OCI-LY1 (cell line): ENCODE measurements around the gene CPVL.

Experiments used
- H2AFZ ChIP-seq: fragments of 200-600 bp; sonication (generic), shearing (Covaris generic); 2 replicates; pipeline ENCODE4 v1.6.0; 2014; ENCODE audit warnings: antibody characterized with exemption, mild to moderate bottlenecking, low read length
- H3F3A ChIP-seq: fragments of 200-600 bp; sonication (generic), shearing (Covaris generic); 2 replicates; pipeline ENCODE4 v1.6.0; 2014; ENCODE audit warnings: mild to moderate bottlenecking, antibody characterized with exemption, low read length, moderate library complexity; ENCODE audit not compliant: insufficient read depth
- H3K27ac ChIP-seq: fragments of 200-600 bp; sonication (generic); 2 replicates; pipeline ENCODE4 v1.5.1; 2014; ENCODE audit warnings: low read length, mixed run types, mild to moderate bottlenecking, low read depth; ENCODE audit not compliant: poor library complexity, severe bottlenecking
- H3K27me3 ChIP-seq: fragments of 200-600 bp; sonication (generic); 2 replicates; pipeline ENCODE4 v1.6.0; 2014; ENCODE audit warnings: antibody characterized with exemption, mild to moderate bottlenecking, low read length, moderate library complexity; ENCODE audit not compliant: insufficient read depth
- H3K36me3 ChIP-seq: fragments of 200-600 bp; sonication (generic); 2 replicates; pipeline ENCODE4 v1.6.1; 2014; ENCODE audit warnings: mild to moderate bottlenecking, antibody characterized with exemption, low read length, moderate library complexity, mixed read lengths; ENCODE audit not compliant: insufficient read depth
- H3K4me1 ChIP-seq: fragments of 200-600 bp; sonication (generic); 2 replicates; pipeline ENCODE4 v1.5.1; 2014; ENCODE audit warnings: mild to moderate bottlenecking, low read length, moderate library complexity; ENCODE audit not compliant: insufficient read depth, severe bottlenecking
- H3K4me2 ChIP-seq: fragments of 200-600 bp; sonication (generic), shearing (Covaris generic); 2 replicates; pipeline ENCODE4 v1.6.1; 2014; ENCODE audit warnings: low read length
- H3K4me3 ChIP-seq: fragments of 200-600 bp; sonication (generic); 2 replicates; pipeline ENCODE4 v1.5.1; 2014; ENCODE audit warnings: low read length, low read depth, mild to moderate bottlenecking, mixed read lengths; ENCODE audit not compliant: poor library complexity, severe bottlenecking
- H3K79me2 ChIP-seq: fragments of 200-600 bp; shearing (Covaris generic); 2 replicates; pipeline ENCODE4 v1.6.1; 2016; ENCODE audit warnings: mixed run types, low read length, mixed read lengths; ENCODE audit not compliant: insufficient read depth
- H3K9ac ChIP-seq: fragments of 200-600 bp; sonication (generic), shearing (Covaris generic); 2 replicates; pipeline ENCODE4 v1.6.1; 2014; ENCODE audit warnings: mild to moderate bottlenecking, low read length, mixed read lengths
- H3K9me2 ChIP-seq: fragments of 200-600 bp; sonication (generic), shearing (Covaris generic); 2 replicates; pipeline ENCODE4 v1.6.1; 2014; ENCODE audit warnings: low read depth, mild to moderate bottlenecking, low read length, mixed read lengths
- H3K9me3 ChIP-seq: fragments of 200-600 bp; shearing (Covaris generic); 2 replicates; pipeline ENCODE4 v1.6.1; 2014; ENCODE audit warnings: low read length, mixed read lengths
- H4K20me1 ChIP-seq: fragments of 200-600 bp; sonication (generic), shearing (Covaris generic); 2 replicates; pipeline ENCODE4 v1.6.0; 2016; ENCODE audit warnings: mild to moderate bottlenecking, low read length; ENCODE audit not compliant: insufficient read depth
- EZH2 ChIP-seq: fragments of 200-600 bp; sonication (generic), shearing (Covaris generic); IDR thresholded peaks from 2 replicates; pipeline ENCODE4 v1.8.0; 2017; ENCODE audit warnings: borderline replicate concordance, mixed run types, mild to moderate bottlenecking, antibody characterized with exemption, low read length, moderate library complexity, mixed read lengths
- TF ChIP-seq, protein P1 (sequence below): fragments of 200-600 bp; sonication (generic), shearing (Covaris generic); IDR thresholded peaks from 2 replicates; pipeline ENCODE4 v1.5.1; 2017; ENCODE audit warnings: mild to moderate bottlenecking, antibody characterized with exemption, low read length, moderate library complexity, mixed read lengths

The CPVL gene

GRCh38 chr7:29076631-29077030 is 69.7 kb downstream of the CPVL start:
- H3F3A ChIP-seq = no peaks in the 10 kb centered on the region
- TF ChIP-seq, protein P1, sequence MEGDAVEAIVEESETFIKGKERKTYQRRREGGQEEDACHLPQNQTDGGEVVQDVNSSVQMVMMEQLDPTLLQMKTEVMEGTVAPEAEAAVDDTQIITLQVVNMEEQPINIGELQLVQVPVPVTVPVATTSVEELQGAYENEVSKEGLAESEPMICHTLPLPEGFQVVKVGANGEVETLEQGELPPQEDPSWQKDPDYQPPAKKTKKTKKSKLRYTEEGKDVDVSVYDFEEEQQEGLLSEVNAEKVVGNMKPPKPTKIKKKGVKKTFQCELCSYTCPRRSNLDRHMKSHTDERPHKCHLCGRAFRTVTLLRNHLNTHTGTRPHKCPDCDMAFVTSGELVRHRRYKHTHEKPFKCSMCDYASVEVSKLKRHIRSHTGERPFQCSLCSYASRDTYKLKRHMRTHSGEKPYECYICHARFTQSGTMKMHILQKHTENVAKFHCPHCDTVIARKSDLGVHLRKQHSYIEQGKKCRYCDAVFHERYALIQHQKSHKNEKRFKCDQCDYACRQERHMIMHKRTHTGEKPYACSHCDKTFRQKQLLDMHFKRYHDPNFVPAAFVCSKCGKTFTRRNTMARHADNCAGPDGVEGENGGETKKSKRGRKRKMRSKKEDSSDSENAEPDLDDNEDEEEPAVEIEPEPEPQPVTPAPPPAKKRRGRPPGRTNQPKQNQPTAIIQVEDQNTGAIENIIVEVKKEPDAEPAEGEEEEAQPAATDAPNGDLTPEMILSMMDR = no peak
- no peak for TF ChIP-seq EZH2
- no peak overlapping the region for H3K4me3 ChIP-seq
- H3K27ac ChIP-seq = no peak overlapping the region
- H3K9me3 ChIP-seq = no peaks in the 10 kb centered on the region
- H2AFZ ChIP-seq = no peak overlapping the region
- no peaks in the 10 kb centered on the region for H3K9me2 ChIP-seq
- 0 out of 2 replicates have a peak, but pooled peaks cover 3% of the 10 kb centered on the region for H3K27me3 ChIP-seq
- no peaks in the 10 kb centered on the region for H3K4me1 ChIP-seq
- H3K79me2 ChIP-seq = no peaks in the 10 kb centered on the region
- H3K36me3 ChIP-seq = no peaks in the 10 kb centered on the region
- no peak overlapping the region for H3K4me2 ChIP-seq
- no peaks in the 10 kb centered on the region for H4K20me1 ChIP-seq
- H3K9ac ChIP-seq = no peak overlapping the region

DNA sequence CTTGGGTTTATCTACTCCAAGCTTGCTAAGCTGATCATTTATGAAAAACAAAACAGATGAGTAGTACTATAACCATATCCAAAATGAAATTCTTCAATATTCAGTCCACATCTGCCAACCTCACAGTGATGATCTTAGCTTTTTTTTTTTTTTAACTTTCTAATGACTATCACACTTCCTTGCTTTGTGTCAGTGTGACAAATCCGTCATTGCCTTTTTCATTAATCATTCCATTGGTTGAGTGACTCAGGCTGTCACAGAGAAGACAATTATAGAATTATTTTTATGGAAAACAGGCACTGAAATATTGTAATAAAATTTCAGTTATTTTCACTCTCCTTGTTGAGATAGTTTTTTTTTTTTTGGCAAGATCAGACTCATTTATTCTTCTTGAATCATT is 70.7 kb downstream of the CPVL start:
- H3K36me3 ChIP-seq = no peaks in the 10 kb centered on the region
- H3K79me2 ChIP-seq = no peaks in the 10 kb centered on the region
- H3F3A ChIP-seq = no peaks in the 10 kb centered on the region
- no peak for TF ChIP-seq EZH2
- TF ChIP-seq, protein P1 = no peak
- H2AFZ ChIP-seq = no peak overlapping the region
- no peak overlapping the region for H3K9ac ChIP-seq
- no peaks in the 10 kb centered on the region for H3K4me1 ChIP-seq
- H3K9me3 ChIP-seq = no peaks in the 10 kb centered on the region
- no peak overlapping the region for H3K4me2 ChIP-seq
- H4K20me1 ChIP-seq = no peaks in the 10 kb centered on the region
- H3K9me2 ChIP-seq = no peaks in the 10 kb centered on the region
- H3K27ac ChIP-seq = no peak overlapping the region
- H3K4me3 ChIP-seq = no peak overlapping the region
- 0 out of 2 replicates have a peak, but pooled peaks cover 3% of the 10 kb centered on the region for H3K27me3 ChIP-seq

DNA sequence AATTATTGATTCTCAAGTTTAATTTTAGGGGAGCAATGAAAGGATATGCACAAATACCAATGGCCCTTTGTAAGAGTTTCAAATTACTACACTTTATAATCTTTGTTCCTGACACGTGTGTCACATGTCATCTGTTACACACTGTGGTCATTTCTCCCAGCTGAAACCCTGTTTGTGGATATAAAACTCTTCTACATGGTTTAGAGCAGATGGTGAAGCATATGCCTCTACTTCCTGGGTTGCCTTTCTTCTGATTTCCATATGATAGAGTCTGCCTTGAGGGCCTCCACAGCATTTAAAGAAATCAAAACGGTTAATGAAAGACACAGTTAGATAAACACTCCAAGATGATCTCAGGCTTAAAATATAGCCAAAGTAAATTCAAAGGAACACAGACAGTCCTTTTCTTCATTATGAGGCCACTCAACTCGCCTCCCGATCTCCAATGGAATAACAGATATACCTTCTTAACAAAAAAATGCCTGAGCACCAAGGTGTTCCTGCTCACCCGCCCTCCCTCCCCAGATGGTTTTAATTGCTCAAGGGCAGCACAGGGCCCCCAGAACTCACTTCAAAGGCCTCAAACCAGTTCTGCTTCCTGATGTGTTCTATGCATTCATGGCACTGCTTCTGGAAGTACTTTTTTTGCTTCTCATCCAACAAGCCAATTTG is 75.0 kb downstream of the CPVL start:
- TF ChIP-seq, protein P1 = no peak
- no peak for TF ChIP-seq EZH2
- H2AFZ ChIP-seq = no peak overlapping the region

More for the DNA sequence above, 75.0 kb downstream of the CPVL start:
- H3K36me3 ChIP-seq = no peaks in the 10 kb centered on the region
- no peaks in the 10 kb centered on the region for H3K4me1 ChIP-seq
- no peaks in the 10 kb centered on the region for H3F3A ChIP-seq
- no peaks in the 10 kb centered on the region for H4K20me1 ChIP-seq
- no peak overlapping the region for H3K27ac ChIP-seq
- no peak overlapping the region for H3K4me3 ChIP-seq
- no peak overlapping the region for H3K4me2 ChIP-seq
- H3K27me3 ChIP-seq = 0 out of 2 replicates have a peak, but pooled peaks cover 3% of the 10 kb centered on the region
- no peaks in the 10 kb centered on the region for H3K9me2 ChIP-seq
- H3K9me3 ChIP-seq = no peaks in the 10 kb centered on the region
- H3K79me2 ChIP-seq = no peaks in the 10 kb centered on the region
- no peak overlapping the region for H3K9ac ChIP-seq
